HG03097 (cell line): Measurements from ENCODE around the gene TBX2.

Source experiments
- ATAC-seq: cut with Tn5 transposase; IDR thresholded peaks from one replicate; pipeline ENCODE4 v1.9.1; 2021; ENCODE audit not compliant: unreplicated experiment, low FRiP score

The TBX2 gene

GRCh38 chr17:61400066-61400716 is 548 bp downstream of the TBX2 start:
- no peak for ATAC-seq

GRCh38 chr17:61400717-61401388 is 1.2 kb downstream of the TBX2 start:
- ATAC-seq: no peak

GRCh38 chr17:61401389-61402072 is 1.9 kb downstream of the TBX2 start:
- ATAC-seq: no peak

GRCh38 chr17:61402073-61402541 is 2.5 kb downstream of the TBX2 start:
- no peak for ATAC-seq

- ATAC-seq: no peak
Observed at GRCh38 chr17:61402978-61403800, 3.5 kb downstream of the TBX2 start.

- no peak for ATAC-seq
Observed at GRCh38 chr17:61403801-61404662, 4.4 kb downstream of the TBX2 start.

GRCh38 chr17:61404663-61404912 is 4.9 kb downstream of the TBX2 start:
- no peak for ATAC-seq

- no peak for ATAC-seq
Observed at GRCh38 chr17:61404913-61405685, 5.5 kb downstream of the TBX2 start.

GRCh38 chr17:61405686-61406536 is 6.3 kb downstream of the TBX2 start:
- ATAC-seq: no peak

GRCh38 chr17:61406537-61406845 is 6.8 kb downstream of the TBX2 start:
- no peak for ATAC-seq

GRCh38 chr17:61406971-61407911 is 7.6 kb downstream of the TBX2 start:
- no peak for ATAC-seq

GRCh38 chr17:61408151-61409041 is 8.8 kb downstream of the TBX2 start:
- ATAC-seq: no peak

GRCh38 chr17:61409301-61410112 is 9.9 kb downstream of the TBX2 start:
- ATAC-seq: no peak

- no peak for ATAC-seq
Observed at GRCh38 chr17:61410141-61411010, 10.7 kb downstream of the TBX2 start.

GRCh38 chr17:61411011-61411260 is 11.3 kb downstream of the TBX2 start:
- ATAC-seq: no peak
